WTC11 (cell line): ENCODE data around the gene DUS1L. TPM values are rescaled to one million over a fixed set of nuclear protein-coding genes. Genes with fewer than 3 reads are reported as not detected.

Experiments used
- ATAC-seq: fragments of 200-7000 bp; cut with Tn5 transposase; 2 replicates; pipeline ENCODE4 v1.10.0; 2021; ENCODE audit warnings: mild to moderate bottlenecking, moderate library complexity
- CTCF ChIA-PET: fragments of 300-600 bp; sonication (Branson Sonifier 250); formaldehyde crosslinking; loops from one replicate; lab custom pipeline; 2021; ENCODE audit warnings: antibody characterized with exemption; lab: Charles Lee
- POLR2A ChIA-PET: fragments of 350-600 bp; sonication (Branson Sonifier 250); formaldehyde crosslinking; loops from one replicate; lab custom pipeline; 2021; ENCODE audit warnings: antibody characterized with exemption; lab: Charles Lee
- DNase-seq: peaks from one replicate; pipeline ENCODE4 v3.0.0; 2021; ENCODE audit warnings: low spot score
- H3K27ac Mint-ChIP-seq: 2 replicates; pipeline ENCODE4 v1.8.0; 2021; ENCODE audit warnings: mixed read lengths
- H3K27me3 Mint-ChIP-seq: 2 replicates; pipeline ENCODE4 v1.8.0; 2021; ENCODE audit warnings: low read depth, mild to moderate bottlenecking, moderate library complexity, mixed read lengths
- H3K36me3 Mint-ChIP-seq: 2 replicates; pipeline ENCODE4 v1.8.0; 2021; ENCODE audit warnings: mixed read lengths
- H3K4me1 Mint-ChIP-seq: 2 replicates; pipeline ENCODE4 v1.8.0; 2022; ENCODE audit warnings: mixed read lengths
- H3K4me3 Mint-ChIP-seq: 2 replicates; pipeline ENCODE4 v1.8.0; 2021; ENCODE audit warnings: mild to moderate bottlenecking, moderate library complexity, mixed read lengths
- H3K9me3 Mint-ChIP-seq: 2 replicates; pipeline ENCODE4 v1.8.0; 2021; ENCODE audit warnings: mixed read lengths
- ARID4B ChIP-seq: sonication (generic); formaldehyde crosslinking; IDR thresholded peaks from 2 replicates; pipeline ENCODE4 v1.8.0; 2023; ENCODE audit warnings: missing genetic modification reagents, mild to moderate bottlenecking, borderline replicate concordance
- ATF2 ChIP-seq: sonication (generic); formaldehyde crosslinking; IDR thresholded peaks from 2 replicates; pipeline ENCODE4 v1.8.1; 2022; ENCODE audit warnings: low read depth, missing genetic modification reagents, borderline replicate concordance
- ATF6 ChIP-seq: sonication (generic); formaldehyde crosslinking; IDR thresholded peaks from 2 replicates; pipeline ENCODE4 v1.8.1; 2023; ENCODE audit warnings: mild to moderate bottlenecking, missing genetic modification reagents
- CBFB ChIP-seq: sonication (generic); formaldehyde crosslinking; IDR thresholded peaks from 2 replicates; pipeline ENCODE4 v1.8.1; 2022; ENCODE audit warnings: mild to moderate bottlenecking, low read depth, missing genetic modification reagents
- CDX4 ChIP-seq: fragments of 250-450 bp; sonication (Bioruptor Pico); IDR thresholded peaks from 2 replicates; pipeline ENCODE4 v1.9.0; 2021; ENCODE audit warnings: moderate library complexity, mild to moderate bottlenecking, inconsistent platforms, borderline replicate concordance
- CTCF ChIP-seq: fragments of 200-600 bp; IDR thresholded peaks from 2 replicates; pipeline ENCODE4 v1.8.0; 2022; ENCODE audit warnings: antibody characterized with exemption
- E2F4 ChIP-seq: sonication (generic); formaldehyde crosslinking; IDR thresholded peaks from 2 replicates; pipeline ENCODE4 v1.8.1; 2022; ENCODE audit warnings: low read depth, mild to moderate bottlenecking, moderate library complexity, missing genetic modification reagents, borderline replicate concordance
- ERG ChIP-seq: fragments of 250-450 bp; sonication (Bioruptor Pico); IDR thresholded peaks from 2 replicates; pipeline ENCODE4 v1.8.0; 2021; ENCODE audit warnings: mild to moderate bottlenecking
- FOXJ3 ChIP-seq: sonication (generic); formaldehyde crosslinking; IDR thresholded peaks from 2 replicates; pipeline ENCODE4 v1.9.0; 2021; ENCODE audit warnings: missing genetic modification reagents, mild to moderate bottlenecking, borderline replicate concordance
- FOXK1 ChIP-seq: sonication (generic); formaldehyde crosslinking; IDR thresholded peaks from 2 replicates; pipeline ENCODE4 v1.8.0; 2022; ENCODE audit warnings: mild to moderate bottlenecking, moderate library complexity, missing genetic modification reagents
- FOXP1 ChIP-seq: sonication (generic); formaldehyde crosslinking; IDR thresholded peaks from 2 replicates; pipeline ENCODE4 v1.8.0; 2022; ENCODE audit warnings: missing genetic modification reagents, mild to moderate bottlenecking, moderate library complexity, borderline replicate concordance
- MAX ChIP-seq: sonication (generic); formaldehyde crosslinking; IDR thresholded peaks from 2 replicates; pipeline ENCODE4 v1.8.0; 2022; ENCODE audit warnings: mild to moderate bottlenecking, missing genetic modification reagents
- NFATC4 ChIP-seq: fragments of 250-450 bp; sonication (Bioruptor Pico); IDR thresholded peaks from 2 replicates; pipeline ENCODE4 v1.9.0; 2021; ENCODE audit warnings: mild to moderate bottlenecking
- NR3C1 ChIP-seq: sonication (generic); formaldehyde crosslinking; conservative IDR thresholded peaks from 2 replicates; pipeline ENCODE4 v1.8.1; 2023; ENCODE audit warnings: low read depth, mild to moderate bottlenecking, missing genetic modification reagents
- OVOL2 ChIP-seq: fragments of 250-450 bp; sonication (Bioruptor Pico); IDR thresholded peaks from 2 replicates; pipeline ENCODE4 v1.9.0; 2021; ENCODE audit warnings: mild to moderate bottlenecking, borderline replicate concordance
- SP1 ChIP-seq: sonication (generic); formaldehyde crosslinking; conservative IDR thresholded peaks from 2 replicates; pipeline ENCODE4 v1.8.1; 2022; ENCODE audit warnings: missing genetic modification reagents
- TEAD1 ChIP-seq: sonication (generic); formaldehyde crosslinking; IDR thresholded peaks from 2 replicates; pipeline ENCODE4 v1.8.0; 2022; ENCODE audit warnings: mild to moderate bottlenecking, missing genetic modification reagents
- ZNF396 ChIP-seq: fragments of 250-450 bp; sonication (Bioruptor Pico); IDR thresholded peaks from 2 replicates; pipeline ENCODE4 v1.8.0; 2021; ENCODE audit warnings: mild to moderate bottlenecking, moderate library complexity, borderline replicate concordance
- ZNF671 ChIP-seq: fragments of 250-450 bp; sonication (Bioruptor Pico); IDR thresholded peaks from 2 replicates; pipeline ENCODE4 v1.8.0; 2021; ENCODE audit warnings: mild to moderate bottlenecking
- total RNA-seq: library from RNA; stranded (reverse); gene quantifications from 3 replicates; pipeline ENCODE4 v1.2.3, GENCODE V29; 2021

Gene DUS1L
- total RNA-seq, 1 experiment from 2014 or later, result 120 TPM

- TF ChIP-seq CTCF, result no peak
- TF ChIP-seq, all 79 proteins: peak for 0
Measured at GRCh38 chr17:82047379-82047778, 18.2 kb downstream of the DUS1L start (continued).

- Mint-ChIP-seq H3K36me3 (peaks cover 10% of the 10 kb centered on the region), H3K27ac (no peak overlapping the region), H3K27me3 (no peaks in the 10 kb centered on the region; the same call in 1 of the 2 replicates), H3K4me1 (peaks cover 18% of the 10 kb centered on the region), H3K9me3 (no peaks in the 10 kb centered on the region), H3K4me3 (no peak overlapping the region)
- POLR2A ChIA-PET, result no interaction called here
- DNase-seq (no peak), ATAC-seq (no peak)
- TF ChIP-seq OVOL2 (CRISPR knock-in tag) (no peak), SP1 (CRISPR knock-in tag) (no peak), ARID4B (CRISPR knock-in tag) (no peak)
- CTCF ChIA-PET, result no interaction called here
Measured at GRCh38 chr17:82046903-82047302, 18.7 kb downstream of the DUS1L start.

GRCh38 chr17:82045936-82046484 lies 19.6 kb downstream of the DUS1L start:
- DNase-seq, result no peak
- CTCF ChIA-PET, result no interaction called here
- Mint-ChIP-seq H3K27ac (no peak overlapping the region), H3K27me3 (no peaks in the 10 kb centered on the region; the same call in 1 of the 2 replicates), H3K9me3 (no peaks in the 10 kb centered on the region), H3K36me3 (peaks cover 10% of the 10 kb centered on the region), H3K4me1 (peaks cover 26% of the 10 kb centered on the region), H3K4me3 (no peak overlapping the region)
- POLR2A ChIA-PET, result interaction anchor here (1.0 kb wide), 1 partner anchor 113 kb away, joined by 3 read pairs; no protein-coding TSS in a partner anchor
- ATAC-seq, result no peak
- TF ChIP-seq CDX4 (CRISPR knock-in tag) (no peak), ZNF671 (no peak), NFATC4 (CRISPR knock-in tag) (no peak), E2F4 (CRISPR knock-in tag) (no peak), OVOL2 (CRISPR knock-in tag) (no peak), FOXP1 (CRISPR knock-in tag) (no peak), ATF6 (CRISPR knock-in tag) (no peak), ZNF396 (CRISPR knock-in tag) (no peak), MAX (no peak), FOXK1 (CRISPR knock-in tag) (no peak), SP1 (CRISPR knock-in tag) (no peak), TEAD1 (no peak), CBFB (CRISPR knock-in tag) (no peak), ERG (no peak), NR3C1 (no peak), FOXJ3 (CRISPR knock-in tag) (no peak), ATF2 (no peak)
